NCI-H1048 (cell line): ENCODE data around the gene RHOD.
A peak's percentile ranks its signal among the peaks of the same experiment; 100 is the strongest.

Experiments used
- DNase-seq: peaks from one replicate; lab custom pipeline; 2025; lab: John Stamatoyannopoulos, UW

RHOD gene

GRCh38 chr11:67056267-67057204, at the start of gene RHOD:
Gene RHOD, plus strand, starts transcription at chr11:67056847. Its CDS starts 56 bp downstream, at chr11:67056903.
- DNase-seq: no peak

- DNase-seq: no peak
Measured at GRCh38 chr11:67007126-67007525, 49.5 kb upstream of the RHOD start.

- DNase-seq: no peak
Measured at GRCh38 chr11:67010296-67010905, 46.2 kb upstream of the RHOD start.

- DNase-seq: no peak
Measured at GRCh38 chr11:67013511-67014045, 43.1 kb upstream of the RHOD start.

GRCh38 chr11:67014343-67014742, 42.3 kb upstream of the RHOD start:
- DNase-seq: no peak

- no peak for DNase-seq
Measured at GRCh38 chr11:67015048-67015447, 41.6 kb upstream of the RHOD start.

GRCh38 chr11:67016550-67016949, 40.1 kb upstream of the RHOD start:
- no peak for DNase-seq

- no peak for DNase-seq
Measured at GRCh38 chr11:67020949-67021348, 35.7 kb upstream of the RHOD start.

GRCh38 chr11:67022341-67022933, 34.2 kb upstream of the RHOD start:
- DNase-seq: peak; percentile 61

- no peak for DNase-seq
Measured at GRCh38 chr11:67022961-67023956, 33.4 kb upstream of the RHOD start, which contains the start of gene SYT12. Gene SYT12, plus strand, starts transcription at chr11:67023134. Its CDS starts 7,011 bp downstream, at chr11:67030145.

GRCh38 chr11:67023957-67024353, 32.7 kb upstream of the RHOD start:
- DNase-seq: no peak

GRCh38 chr11:67024410-67024809, 32.2 kb upstream of the RHOD start:
- DNase-seq: no peak

- DNase-seq: no peak
Measured at GRCh38 chr11:67024966-67025365, 31.7 kb upstream of the RHOD start.

GRCh38 chr11:67025750-67026149, 30.9 kb upstream of the RHOD start:
- no peak for DNase-seq

- no peak for DNase-seq
Measured at GRCh38 chr11:67026941-67027340, 29.7 kb upstream of the RHOD start.

GRCh38 chr11:67027483-67027930, 29.1 kb upstream of the RHOD start:
- DNase-seq: no peak

GRCh38 chr11:67027943-67028542, 28.6 kb upstream of the RHOD start:
- DNase-seq: peak; percentile 26

- DNase-seq: no peak
Measured at GRCh38 chr11:67029146-67029545, 27.5 kb upstream of the RHOD start.

- no peak for DNase-seq
Measured at GRCh38 chr11:67030976-67031375, 25.7 kb upstream of the RHOD start.

- DNase-seq: no peak
Measured at GRCh38 chr11:67031791-67032561, 24.7 kb upstream of the RHOD start.
